Stimulated activated CD8-positive, alpha-beta memory T cell treated with anti-CD3 and anti-CD28 coated beads, Interleukin-15, amount 100 ng/mL, for 4 hours (primary cell): ENCODE data around the gene MTRF1L.
A peak's percentile ranks its signal among the peaks of the same experiment; 100 is the strongest.

Experiments
- DNase-seq, 2 donors: peaks; one replicate each; pipeline ENCODE4 v3.0.0-alpha.2; 2020; ENCODE audit warnings: low read depth in 2 of 2

MTRF1L gene

GRCh38 chr6:153002613-153003365 is at the start of gene MTRF1L:
Gene MTRF1L, minus strand, starts transcription at chr6:153002709. Its CDS starts 24 bp downstream, at chr6:153002685.
- peak; percentile 73 to 78 for DNase-seq

GRCh38 chr6:153051801-153052200 is 49.3 kb upstream of the MTRF1L start:
- no peak for DNase-seq

- DNase-seq = no peak
These were observed 46.1 kb upstream of the MTRF1L start for GRCh38 chr6:153048631-153049030.

- no peak for DNase-seq
These were observed 44.9 kb upstream of the MTRF1L start for GRCh38 chr6:153047386-153047785.

GRCh38 chr6:153045271-153045670 is 42.8 kb upstream of the MTRF1L start:
- DNase-seq = no peak

GRCh38 chr6:153044295-153044694 is 41.8 kb upstream of the MTRF1L start:
- DNase-seq = no peak

GRCh38 chr6:153043719-153044118 is 41.2 kb upstream of the MTRF1L start:
- DNase-seq = no peak

- DNase-seq = no peak
These were observed 36.0 kb upstream of the MTRF1L start for GRCh38 chr6:153038378-153039057.

GRCh38 chr6:153034139-153034538 is 31.6 kb upstream of the MTRF1L start:
- DNase-seq = no peak

- DNase-seq = no peak
These were observed 29.9 kb upstream of the MTRF1L start for GRCh38 chr6:153032255-153032882.

- no peak for DNase-seq
These were observed 28.9 kb upstream of the MTRF1L start for GRCh38 chr6:153031335-153031955.

- no peak for DNase-seq
These were observed 26.5 kb upstream of the MTRF1L start for GRCh38 chr6:153028963-153029362.

GRCh38 chr6:153028286-153028685 is 25.8 kb upstream of the MTRF1L start:
- no peak for DNase-seq

- no peak for DNase-seq
These were observed 25.0 kb upstream of the MTRF1L start for GRCh38 chr6:153027480-153027879.

- DNase-seq = no peak
These were observed 22.2 kb upstream of the MTRF1L start for GRCh38 chr6:153024709-153025017.

- peak in 1 of 2 donors; percentile 16 for DNase-seq
These were observed 21.6 kb upstream of the MTRF1L start for GRCh38 chr6:153023977-153024708.

GRCh38 chr6:153018355-153018754 is 15.8 kb upstream of the MTRF1L start:
- no peak for DNase-seq

GRCh38 chr6:153016846-153017245 is 14.3 kb upstream of the MTRF1L start:
- DNase-seq = no peak

GRCh38 chr6:153015094-153015640 is 12.7 kb upstream of the MTRF1L start:
- no peak for DNase-seq

- DNase-seq = no peak
These were observed 10.9 kb upstream of the MTRF1L start for GRCh38 chr6:153013438-153013837.

GRCh38 chr6:153012856-153013255 is 10.3 kb upstream of the MTRF1L start:
- no peak for DNase-seq

- DNase-seq = no peak
These were observed 819 bp upstream of the MTRF1L start for GRCh38 chr6:153003366-153003690.
